GM21528 (cell line): Measurements from ENCODE around the gene DDB1.

Source experiments
- ATAC-seq: cut with Tn5 transposase; IDR thresholded peaks from one replicate; pipeline ENCODE4 v1.9.1; 2021; ENCODE audit warnings: mild to moderate bottlenecking, moderate library complexity; ENCODE audit not compliant: unreplicated experiment, low FRiP score

DDB1 gene

DNA sequence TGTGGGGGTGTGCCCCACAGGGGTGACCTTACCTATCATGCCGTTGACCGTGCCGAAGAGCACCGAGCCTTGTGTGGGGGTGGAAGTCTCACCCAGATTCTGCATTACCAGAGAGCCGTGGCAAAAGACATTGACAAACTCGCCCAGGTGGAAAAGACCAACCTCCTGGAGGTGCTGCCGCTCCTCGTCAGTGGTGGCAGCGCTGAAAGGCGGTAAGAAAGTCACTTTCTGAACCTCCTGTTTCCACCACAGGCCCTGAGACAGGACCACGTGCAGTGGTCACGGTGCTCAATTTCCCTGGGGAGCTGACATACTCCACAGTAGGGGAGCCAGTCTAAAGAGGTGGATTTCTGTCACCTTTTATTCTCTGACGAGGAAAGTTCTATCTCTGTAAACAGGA, 30.4 kb downstream of the DDB1 start:
- no peak for ATAC-seq

DNA sequence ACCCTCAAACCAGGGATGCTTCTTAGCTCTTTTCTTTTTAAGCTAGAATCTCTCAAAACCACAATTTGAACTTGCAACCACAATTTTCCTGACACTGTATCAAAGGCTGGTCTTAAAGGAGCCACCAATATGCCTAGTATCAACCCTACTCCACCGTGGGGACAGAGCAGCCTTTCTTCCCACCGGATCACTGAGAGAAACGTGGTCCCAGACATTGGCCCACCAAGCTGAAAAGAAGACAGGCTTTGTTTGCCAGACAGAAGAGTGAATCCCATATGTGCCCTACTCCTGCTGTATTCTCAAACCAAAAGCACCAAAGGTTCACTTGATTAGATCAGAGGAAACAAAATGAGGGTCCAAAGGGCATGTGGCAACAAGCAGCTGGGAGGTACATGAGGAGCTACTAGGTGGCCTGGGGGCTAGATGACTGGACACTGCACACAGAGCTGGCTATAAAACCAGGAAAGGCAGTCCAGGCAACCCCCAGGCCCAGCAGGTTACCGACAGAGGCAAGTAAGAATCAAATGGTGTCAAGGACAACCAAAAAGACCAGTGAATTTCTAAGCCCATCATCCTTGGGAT, 34.2 kb downstream of the DDB1 start:
- ATAC-seq: no peak

DNA sequence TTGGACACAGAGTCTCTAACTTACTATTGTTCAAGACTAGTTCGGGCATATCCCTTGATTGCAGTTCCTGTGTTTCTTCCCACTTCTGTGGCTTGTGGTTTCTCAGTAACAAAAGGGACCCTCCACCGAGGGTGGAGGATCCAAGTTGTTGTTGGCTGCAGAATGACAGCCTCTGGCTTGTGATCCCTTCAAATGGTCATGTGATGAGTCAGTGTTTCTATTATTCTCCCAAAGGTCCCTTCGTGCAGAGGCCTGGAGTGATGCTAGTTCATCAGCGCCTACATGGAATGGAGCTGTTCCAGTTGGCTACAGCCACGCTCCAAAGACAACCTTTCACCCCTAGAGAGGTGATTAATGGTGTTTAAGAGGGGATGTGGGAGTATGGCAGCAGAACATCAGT, 35.2 kb downstream of the DDB1 start:
- no peak for ATAC-seq

DNA sequence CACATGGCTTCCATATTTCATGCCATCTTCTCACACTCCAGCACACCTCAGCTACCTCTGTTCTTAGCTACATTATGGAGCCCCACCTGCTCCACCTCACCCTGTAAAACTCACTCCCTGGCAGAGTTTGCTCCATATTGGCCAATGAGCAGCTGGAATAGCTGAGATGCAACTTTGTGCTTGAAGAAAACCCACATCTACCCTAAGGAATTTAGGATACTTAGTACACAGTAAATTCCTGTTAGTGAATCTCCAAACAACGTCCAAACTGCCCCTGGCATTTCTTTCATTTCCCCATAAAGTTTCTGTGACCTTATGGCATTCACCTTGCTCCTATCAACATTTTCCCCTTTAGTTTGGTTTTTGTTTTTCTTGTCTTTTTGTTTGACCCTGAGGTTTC, 35.6 kb downstream of the DDB1 start:
- ATAC-seq: no peak

DNA sequence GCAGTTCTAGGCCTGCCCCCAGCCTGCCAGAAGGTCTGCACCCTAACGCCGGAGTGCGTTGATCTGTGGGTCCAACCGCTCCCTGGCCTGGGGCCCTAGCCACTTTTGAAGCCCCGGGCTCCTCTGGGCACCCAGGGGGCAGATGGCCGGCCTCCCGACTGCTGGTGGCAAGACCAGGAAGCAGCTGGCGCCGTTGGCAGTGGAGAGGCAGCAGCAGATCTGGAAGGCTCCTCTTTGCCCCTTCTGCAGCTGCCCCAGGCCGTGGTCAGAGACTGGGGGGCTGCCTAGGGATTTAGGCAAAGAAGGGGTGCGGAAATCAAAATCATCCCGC, 37.3 kb downstream of the DDB1 start:
- ATAC-seq: no peak

DNA sequence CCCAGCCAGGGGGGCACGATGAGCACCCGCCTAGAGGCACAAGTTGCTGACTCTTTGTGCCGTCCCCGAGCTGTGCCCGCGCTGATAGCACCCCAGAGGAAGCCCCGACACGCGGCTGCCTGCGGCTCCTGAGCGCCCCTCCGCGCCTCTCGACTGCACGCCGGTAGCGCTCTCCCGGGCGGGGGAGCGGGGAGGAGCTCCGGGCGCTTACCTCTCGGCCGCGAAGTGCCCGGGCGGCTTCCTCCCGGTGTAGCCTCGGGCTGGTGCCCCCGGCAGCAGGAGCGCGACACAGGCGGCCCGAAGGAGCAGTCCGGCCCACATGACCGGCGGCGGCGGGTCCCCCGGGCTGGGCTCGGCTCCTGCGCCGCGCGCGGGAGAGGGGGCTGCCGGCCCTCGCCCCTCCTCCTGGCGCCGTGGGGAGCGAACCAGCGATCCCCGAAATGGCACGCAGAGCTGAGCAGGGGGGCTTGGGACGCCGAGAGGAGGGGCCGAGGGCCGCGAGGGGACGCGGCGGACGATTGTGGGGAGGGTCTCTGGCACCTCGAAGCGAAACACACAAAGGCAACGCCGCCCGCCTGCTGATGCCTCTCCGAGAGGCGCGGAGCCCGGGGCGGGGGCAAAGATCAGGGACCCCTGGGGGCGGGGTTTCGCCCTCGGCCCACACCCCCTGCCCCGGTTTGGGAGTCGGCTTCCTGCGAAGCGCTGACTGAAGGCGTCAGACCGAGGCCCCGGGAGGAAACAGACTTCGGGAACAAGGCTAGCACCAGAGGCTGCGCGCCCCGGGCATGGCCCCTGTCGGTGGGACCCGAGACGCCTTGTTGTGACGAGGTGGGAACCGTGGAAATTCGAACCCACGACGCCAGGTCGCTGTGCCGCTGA, 37.9 kb downstream of the DDB1 start, which contains the start of gene VWCE:
Gene VWCE (minus strand): TSS at position 600 of the 879 bp plus-strand sequence. CDS start 279 bp downstream, at position 321.
- peak; percentile 71 for ATAC-seq

DNA sequence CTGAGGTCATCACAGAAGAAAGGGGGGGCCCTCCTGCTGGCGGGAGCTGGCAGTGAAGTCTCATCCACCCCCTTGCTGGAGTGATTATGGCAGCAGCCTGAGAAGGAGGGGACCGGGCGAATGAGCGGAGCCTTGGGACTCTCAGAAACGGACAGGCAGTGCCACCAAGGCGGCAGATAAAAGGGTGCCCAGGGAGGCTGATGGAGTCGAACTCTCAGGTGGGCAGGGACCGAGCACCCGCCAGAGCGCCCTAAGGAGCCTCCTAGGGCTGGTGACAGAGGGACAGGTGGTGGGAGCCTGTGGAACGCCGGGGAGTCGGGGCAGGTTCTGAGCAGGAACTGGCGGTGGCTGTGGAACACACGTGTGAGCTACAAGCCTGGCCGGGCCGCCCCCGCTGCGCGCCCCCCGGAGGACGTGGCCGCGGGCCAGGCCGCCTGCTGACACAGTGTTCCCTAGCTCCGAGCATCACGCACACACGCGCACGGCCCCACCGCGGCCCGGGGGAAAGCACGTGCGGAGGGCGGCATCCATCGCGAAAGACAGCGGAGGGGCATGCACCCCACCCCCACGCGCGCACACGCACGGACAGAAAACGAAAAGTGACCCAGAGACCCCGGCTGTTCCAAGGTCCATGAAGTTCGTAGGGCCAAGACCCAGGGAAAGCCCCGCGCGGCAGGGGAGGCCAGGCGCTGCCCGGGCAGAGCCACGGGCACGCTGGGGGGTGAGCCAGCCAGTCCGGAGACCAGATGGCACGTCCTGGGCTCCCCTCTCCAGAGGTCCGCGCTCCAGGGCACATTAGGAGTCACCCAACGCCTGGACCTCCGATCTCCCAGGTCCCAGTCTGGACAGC, 38.8 kb downstream of the DDB1 start:
- peak; percentile 38 for ATAC-seq

DNA sequence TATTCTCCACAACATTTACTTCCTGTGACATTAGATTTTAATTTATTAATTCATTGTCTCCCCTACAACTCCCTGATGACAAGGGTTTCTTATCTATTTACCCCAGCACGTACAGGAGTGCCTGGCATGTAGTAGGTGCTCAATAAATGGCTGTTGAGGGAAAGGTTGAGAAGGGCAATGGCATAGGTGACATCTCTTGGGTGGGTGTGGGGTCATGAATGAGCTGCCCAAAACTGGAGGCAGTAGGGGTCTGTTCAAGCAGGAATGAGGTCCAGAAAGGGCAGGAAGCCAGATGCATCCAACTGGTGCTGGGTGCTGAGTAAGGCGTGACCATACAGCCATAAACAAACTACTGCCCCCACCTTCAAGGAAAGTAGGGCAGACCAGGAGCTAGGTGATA, 40.5 kb downstream of the DDB1 start:
- ATAC-seq: no peak

DNA sequence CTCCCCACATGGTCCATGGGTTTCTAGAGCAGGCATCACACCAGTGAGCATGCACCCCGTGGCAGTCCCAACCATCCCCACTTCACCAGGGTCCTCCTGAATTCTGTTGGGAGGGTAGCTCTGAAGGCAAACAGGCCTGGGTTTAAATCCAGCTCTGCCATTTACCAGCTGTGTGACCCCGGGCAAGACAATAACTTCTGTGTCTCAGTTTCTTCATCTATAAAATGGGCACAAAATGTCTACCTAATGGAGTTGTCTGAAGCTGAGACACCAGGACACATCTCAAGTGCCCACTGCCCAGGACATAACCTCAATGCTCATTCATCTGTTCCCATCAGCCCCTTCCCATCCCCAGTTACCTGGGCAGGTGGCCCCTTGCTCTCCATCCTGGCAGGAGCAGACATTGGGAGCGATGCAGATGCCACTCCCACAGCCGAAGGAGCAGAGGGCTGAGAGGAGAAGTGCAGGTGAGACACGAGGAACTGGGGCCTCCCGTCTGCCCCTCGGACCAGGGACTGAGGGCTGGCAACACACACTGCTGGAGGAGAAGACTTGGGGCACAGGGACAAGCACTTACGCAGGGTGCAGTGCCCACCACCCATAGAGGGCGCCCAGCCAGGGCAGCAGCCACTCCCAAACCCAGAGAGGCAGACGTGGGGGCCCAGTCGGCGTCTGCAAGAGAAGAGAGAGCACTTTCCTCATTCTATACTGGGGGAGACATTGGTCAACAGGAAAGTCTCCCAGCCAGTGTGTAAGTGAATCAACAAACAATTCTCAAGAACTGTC, 41.8 kb downstream of the DDB1 start:
- ATAC-seq: no peak

DNA sequence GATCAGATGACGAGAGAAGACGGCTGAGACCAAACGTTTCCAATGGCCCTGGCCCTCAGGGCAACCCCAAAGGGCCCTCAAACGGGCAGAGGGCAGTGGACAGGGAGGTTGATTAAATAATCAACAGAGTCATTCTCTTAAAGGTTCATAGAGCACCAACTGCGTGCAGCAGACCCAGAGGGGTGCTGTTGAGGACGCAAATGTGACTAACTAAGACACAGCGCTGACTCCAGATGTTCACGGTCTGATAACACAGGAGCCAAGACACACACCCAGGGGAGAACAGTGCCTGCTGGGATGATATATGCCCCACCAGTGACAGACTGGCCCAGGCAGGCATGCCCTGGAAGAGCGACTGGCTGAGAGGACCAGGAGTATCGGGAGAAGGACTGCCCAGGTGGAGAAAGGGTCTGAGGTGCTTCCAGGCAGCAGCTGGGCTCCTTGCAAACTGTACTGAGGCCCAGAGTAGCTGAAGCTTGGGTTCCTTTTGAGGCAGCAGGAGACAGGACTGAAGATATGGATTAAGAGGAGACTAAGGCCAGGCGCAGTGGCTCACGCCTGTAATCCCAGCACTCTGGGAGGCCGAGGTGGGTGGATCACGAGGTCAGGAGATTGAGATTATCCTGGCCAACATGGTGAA, 45.4 kb downstream of the DDB1 start:
- ATAC-seq: no peak

DNA sequence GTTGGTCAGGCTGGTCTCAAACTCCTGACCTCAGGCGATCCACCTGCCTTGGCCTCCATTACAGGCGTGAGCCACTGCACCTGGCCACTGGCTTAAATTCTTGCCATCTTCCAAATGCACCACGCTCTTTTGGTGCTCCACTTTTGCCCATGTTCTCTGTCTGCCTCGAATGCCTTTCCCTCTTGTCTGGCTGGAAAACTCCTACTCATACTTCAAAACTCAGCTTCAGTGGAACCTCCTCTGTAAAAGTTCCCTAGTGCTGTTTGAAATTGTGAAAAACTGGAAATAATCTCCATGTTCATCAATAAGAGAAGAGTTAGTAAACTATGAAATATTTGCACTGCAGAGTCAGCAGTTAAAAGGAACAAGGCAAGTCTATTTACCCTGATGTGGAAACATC, 49.3 kb downstream of the DDB1 start:
- no peak for ATAC-seq

DNA sequence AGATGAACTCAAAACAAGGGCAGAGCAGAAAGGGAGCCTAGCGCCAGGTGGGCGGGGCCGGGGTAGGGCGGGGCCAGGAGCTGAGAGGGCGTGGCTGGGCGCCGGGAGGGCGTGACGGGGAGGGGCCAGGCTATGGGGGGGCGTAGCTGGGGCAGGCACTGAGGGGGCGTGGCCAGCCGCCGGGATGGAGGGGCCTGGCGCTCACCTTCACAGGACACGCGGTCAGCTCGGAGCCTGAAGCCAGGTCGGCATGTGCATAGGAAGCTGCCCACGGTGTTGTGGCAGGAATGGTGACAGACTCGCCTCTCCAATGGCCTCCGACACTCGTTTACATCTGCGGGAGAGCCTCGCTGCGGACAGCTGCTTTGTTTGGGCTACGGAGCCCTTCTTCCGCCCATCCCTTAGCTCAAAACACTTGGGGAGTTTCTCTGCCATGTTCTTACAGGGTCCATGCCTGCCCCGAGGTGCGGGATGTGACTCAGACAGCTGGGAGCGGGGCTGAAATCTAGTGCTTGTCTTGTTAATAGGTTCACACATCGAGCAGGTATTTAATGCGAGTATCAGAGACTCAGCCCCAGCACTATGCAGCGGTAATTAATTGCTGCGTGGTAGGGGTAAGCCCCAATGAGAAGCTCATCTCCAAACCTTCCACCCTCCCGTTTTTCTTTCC, 51.2 kb downstream of the DDB1 start:
- ATAC-seq: no peak

DNA sequence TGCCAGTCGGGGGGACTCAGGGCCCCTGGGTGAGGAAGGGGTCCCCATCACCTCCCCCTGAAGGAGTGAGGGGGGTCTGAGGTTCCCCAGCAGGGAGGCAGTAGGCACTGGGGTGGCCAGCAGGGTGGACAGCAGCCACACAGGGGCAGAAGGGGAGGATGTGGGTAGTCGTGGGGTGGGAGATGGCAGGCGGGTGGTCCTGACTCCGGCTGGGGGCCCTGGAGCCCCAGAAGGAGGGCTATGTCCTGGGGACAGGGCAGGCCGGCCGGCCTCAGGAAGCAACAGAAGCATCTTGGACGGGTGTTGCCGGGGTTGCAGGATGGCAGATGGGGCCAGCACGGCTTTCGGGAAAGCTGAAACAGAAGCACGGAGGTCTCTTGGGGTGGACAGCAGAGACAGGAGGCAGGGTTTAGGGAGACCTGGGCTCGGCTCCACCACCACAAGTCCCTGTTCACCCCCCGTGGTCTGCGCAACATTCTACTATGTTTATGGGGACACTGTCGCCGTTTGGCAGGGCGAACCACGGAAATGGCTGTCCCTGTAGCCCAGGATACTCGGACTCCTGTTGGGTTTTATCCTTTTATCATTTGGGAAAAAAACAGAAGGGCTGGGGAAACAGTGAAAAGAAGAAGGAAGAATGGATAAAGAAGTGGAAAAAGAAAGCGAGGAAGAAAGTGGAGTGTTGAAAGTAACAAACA, 51.9 kb downstream of the DDB1 start:
- no peak for ATAC-seq

DNA sequence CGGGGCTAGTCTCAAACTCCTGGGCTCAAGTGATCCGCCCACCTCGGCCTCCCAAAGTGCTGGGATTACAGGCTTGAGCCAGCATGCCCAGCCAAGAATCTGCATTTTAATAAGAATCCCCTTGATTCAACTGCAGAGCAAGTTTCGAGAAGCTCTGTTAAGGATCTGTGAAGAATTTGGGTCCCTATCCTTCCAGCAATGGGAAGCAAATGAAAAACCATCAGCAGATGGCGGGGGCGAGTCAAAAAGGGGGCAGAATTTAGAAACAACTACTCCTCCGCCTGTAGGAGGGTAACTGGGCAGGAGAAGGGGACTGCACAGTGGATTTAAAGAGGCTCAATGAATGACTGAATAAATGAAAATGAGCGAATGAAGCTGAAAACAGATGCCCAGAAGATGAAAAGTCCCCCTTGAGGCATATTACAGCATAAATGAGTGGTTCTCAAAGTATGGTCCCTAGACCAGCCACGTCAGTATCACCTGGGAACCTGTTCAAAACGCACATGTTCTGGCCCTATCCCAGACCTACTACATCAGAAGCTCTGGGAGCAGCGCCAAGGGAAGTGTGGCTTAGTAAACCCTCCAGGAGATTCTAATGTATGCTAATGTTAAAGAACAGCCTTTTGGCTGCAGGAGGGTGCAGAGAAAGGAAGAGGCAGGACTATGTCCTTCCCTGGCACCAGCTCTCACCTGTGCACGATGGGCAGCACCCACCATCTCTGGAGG, 52.8 kb downstream of the DDB1 start:
- ATAC-seq: no peak

DNA sequence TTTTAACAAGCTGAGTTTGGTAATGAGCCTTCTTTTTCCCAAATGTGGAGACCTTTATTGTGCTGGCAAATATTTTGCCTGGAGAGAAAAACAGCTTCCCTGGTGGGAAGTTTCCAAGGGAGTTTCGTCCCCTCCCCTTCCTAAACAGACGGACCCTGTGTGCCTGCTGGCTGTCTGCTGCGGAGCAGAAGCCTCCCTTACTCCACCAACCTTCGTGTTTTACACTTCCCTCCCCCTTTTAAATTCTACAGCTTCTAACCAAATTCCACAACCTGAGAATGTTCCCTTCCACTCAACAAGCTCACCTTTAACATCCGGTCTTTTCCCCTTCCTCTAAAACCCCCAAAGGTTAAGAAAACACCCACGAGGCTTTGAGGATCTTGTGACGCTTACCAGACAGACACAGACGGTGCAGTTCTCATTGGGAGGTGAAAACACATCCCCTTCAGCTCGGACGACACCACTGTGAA, 54.9 kb downstream of the DDB1 start:
- no peak for ATAC-seq

DNA sequence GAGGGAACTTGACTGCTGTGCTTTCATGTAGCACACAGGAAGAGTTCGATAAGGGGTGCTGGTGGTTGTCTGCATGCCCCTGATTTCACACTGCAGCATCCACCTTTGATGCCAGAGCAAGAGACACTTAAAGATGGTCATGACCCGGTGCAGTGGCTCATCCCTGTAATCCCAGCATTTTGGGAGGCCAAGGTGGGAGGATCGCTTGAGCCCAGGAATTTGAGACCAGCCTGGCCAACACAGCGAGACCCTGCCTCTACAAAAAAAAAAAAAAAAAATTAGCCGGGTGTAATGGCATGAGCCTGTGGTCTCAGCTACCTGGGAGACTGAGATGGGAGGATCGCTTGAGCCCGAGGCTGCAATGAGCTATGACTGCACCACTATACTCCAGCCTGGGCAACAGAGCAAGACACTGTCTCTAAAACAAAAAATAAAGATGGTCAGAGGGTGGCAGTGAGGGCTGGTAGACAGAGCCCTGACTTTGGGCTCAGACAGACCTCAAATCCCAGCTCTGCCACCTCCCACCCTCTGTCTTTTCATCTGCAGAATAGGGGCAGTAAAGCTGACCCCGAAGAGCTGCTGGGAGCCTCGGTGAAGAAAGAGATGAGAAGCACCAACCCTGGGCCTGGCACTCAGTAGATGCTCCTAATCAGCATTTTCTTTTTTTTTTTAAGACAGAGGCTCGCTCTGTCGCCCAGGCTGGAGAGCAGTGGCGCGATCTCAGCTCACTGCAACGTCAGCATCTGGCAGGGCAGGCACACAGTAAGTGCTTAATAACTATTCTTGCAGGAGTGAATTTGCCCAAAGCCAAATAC, 55.5 kb downstream of the DDB1 start:
- ATAC-seq: no peak

DNA sequence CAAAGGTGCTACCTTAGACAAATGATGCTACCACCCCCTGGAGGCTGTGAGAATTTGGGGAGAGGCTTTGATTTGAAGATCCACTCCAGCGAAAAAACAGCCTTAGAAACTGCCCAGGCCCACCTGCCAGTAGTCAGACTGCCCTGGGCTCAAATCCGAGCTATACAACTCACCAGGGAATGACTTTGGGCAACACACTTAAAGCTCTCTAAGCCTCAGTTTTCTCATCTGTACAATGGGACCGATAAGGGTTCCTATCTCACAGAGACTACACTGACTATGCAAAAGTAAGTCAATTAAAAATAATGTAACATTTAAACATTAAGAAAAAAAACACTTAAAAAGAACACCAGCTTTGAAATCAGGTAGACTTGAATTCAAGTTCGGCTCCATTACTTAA, 57.7 kb downstream of the DDB1 start:
- ATAC-seq: no peak
